K562 (cell line): ENCODE data around the gene NFYC. TPM values are rescaled to one million over a fixed set of nuclear protein-coding genes. Genes with fewer than 3 reads are reported as not detected.

ENCODE experiments used
- ATF4 ChIP-seq: fragments of 450-650 bp; formaldehyde crosslinking; IDR thresholded peaks from 2 replicates; pipeline ENCODE4 v1.4.0; 2022; ENCODE audit warnings: mild to moderate bottlenecking, moderate library complexity
- ESRRA ChIP-seq: fragments of 450-650 bp; IDR thresholded peaks from 2 replicates; pipeline ENCODE4 v1.6.1; 2014; ENCODE audit warnings: low read depth, mild to moderate bottlenecking, moderate library complexity, borderline replicate concordance
- GTF2E2 ChIP-seq: fragments of 200-800 bp; sonication (Bioruptor generic); IDR thresholded peaks from 2 replicates; pipeline ENCODE4 v1.6.1; 2016; ENCODE audit warnings: missing genetic modification characterization, missing compliant biosample characterization
- MTA1 ChIP-seq: fragments of 450-650 bp; IDR thresholded peaks from 2 replicates; pipeline ENCODE4 v1.6.1; 2017; ENCODE audit warnings: borderline replicate concordance
- TEAD4 ChIP-seq, 2 experiments: sonication (generic) in 1 of 2; formaldehyde crosslinking in 1 of 2; IDR thresholded peaks; 2 replicates each; pipeline versions ENCODE4 v1.6.1 to v1.8.0; 2012 to 2022; ENCODE audit warnings: borderline replicate concordance in 1 of 2, inconsistent platforms in 1 of 2, low read length in 1 of 2, mild to moderate bottlenecking in 1 of 2, missing genetic modification reagents in 1 of 2
- ZKSCAN3 ChIP-seq: fragments of 250-450 bp; sonication (Bioruptor Pico); IDR thresholded peaks from 2 replicates; pipeline ENCODE4 v1.4.0; 2020
- ZNF146 ChIP-seq: IDR thresholded peaks from one replicate; pipeline ENCODE4 v1.6.1; 2018; ENCODE audit warnings: missing compliant biosample characterization; ENCODE audit not compliant: unreplicated experiment
- ZNF696 ChIP-seq: fragments of 250-450 bp; sonication (Bioruptor Pico); conservative IDR thresholded peaks from 2 replicates; pipeline ENCODE4 v1.4.0; 2020; ENCODE audit warnings: mild to moderate bottlenecking, moderate library complexity
- ZSCAN32 ChIP-seq: fragments of 450-650 bp; formaldehyde crosslinking; IDR thresholded peaks from 2 replicates; pipeline ENCODE4 v1.4.0; 2020; ENCODE audit warnings: mild to moderate bottlenecking, moderate library complexity
- polyA plus RNA-seq, 8 experiments: library from polyadenylated mRNA; depleted of rRNA in 4 of 8; stranded (reverse) in 5 of 8; unstranded in 3 of 8; fragments of >200 nt; fragmentation: Nextera tagmentation in 2 of 8; fragmentation: Illumina TruSeq in 1 of 8; extraction: Ambion mirVana in 2 of 8; extraction: Trizol in 1 of 8; gene quantifications; 2 replicates each; pipeline versions ENCODE4 v1.2.1 to v1.2.3, GENCODE V29; 2011 to 2014; ENCODE audit warnings: inconsistent platforms in 1 of 8, missing spikeins in 1 of 8
- total RNA-seq, 7 experiments: library from RNA; depleted of rRNA in 6 of 7; stranded (reverse); fragments of >200 nt in 6 of 7; fragmentation: Illumina TruSeq in 2 of 7; extraction: Trizol in 2 of 7; gene quantifications; 2 replicates each; pipeline versions ENCODE4 v1.2.1 to v1.2.3, GENCODE V29; 2011 to 2021; ENCODE audit warnings: low replicate concordance in 1 of 7
- TF ChIP-seq, protein P1 (sequence below): fragments of 200-600 bp; sonication (generic); IDR thresholded peaks from one replicate; pipeline ENCODE4 v1.6.1; 2012; ENCODE audit warnings: mild to moderate bottlenecking, low read depth, low read length, inconsistent platforms
- TF ChIP-seq, protein P2 (sequence below): sonication (generic); formaldehyde crosslinking; IDR thresholded peaks from 2 replicates; pipeline ENCODE4 v1.8.0; 2022; ENCODE audit warnings: mild to moderate bottlenecking, missing genetic modification reagents

Gene NFYC
- total and polyA plus RNA-seq, 9 of the 15 experiments (the other 6 are each of a cell fraction or from before 2014, with no cell fraction given): 4.8 to 59.8 (median 41.1) TPM

GRCh38 chr1:40645118-40645680 is 46.3 kb upstream of the NFYC start (continued):
- TF ChIP-seq, protein P1, sequence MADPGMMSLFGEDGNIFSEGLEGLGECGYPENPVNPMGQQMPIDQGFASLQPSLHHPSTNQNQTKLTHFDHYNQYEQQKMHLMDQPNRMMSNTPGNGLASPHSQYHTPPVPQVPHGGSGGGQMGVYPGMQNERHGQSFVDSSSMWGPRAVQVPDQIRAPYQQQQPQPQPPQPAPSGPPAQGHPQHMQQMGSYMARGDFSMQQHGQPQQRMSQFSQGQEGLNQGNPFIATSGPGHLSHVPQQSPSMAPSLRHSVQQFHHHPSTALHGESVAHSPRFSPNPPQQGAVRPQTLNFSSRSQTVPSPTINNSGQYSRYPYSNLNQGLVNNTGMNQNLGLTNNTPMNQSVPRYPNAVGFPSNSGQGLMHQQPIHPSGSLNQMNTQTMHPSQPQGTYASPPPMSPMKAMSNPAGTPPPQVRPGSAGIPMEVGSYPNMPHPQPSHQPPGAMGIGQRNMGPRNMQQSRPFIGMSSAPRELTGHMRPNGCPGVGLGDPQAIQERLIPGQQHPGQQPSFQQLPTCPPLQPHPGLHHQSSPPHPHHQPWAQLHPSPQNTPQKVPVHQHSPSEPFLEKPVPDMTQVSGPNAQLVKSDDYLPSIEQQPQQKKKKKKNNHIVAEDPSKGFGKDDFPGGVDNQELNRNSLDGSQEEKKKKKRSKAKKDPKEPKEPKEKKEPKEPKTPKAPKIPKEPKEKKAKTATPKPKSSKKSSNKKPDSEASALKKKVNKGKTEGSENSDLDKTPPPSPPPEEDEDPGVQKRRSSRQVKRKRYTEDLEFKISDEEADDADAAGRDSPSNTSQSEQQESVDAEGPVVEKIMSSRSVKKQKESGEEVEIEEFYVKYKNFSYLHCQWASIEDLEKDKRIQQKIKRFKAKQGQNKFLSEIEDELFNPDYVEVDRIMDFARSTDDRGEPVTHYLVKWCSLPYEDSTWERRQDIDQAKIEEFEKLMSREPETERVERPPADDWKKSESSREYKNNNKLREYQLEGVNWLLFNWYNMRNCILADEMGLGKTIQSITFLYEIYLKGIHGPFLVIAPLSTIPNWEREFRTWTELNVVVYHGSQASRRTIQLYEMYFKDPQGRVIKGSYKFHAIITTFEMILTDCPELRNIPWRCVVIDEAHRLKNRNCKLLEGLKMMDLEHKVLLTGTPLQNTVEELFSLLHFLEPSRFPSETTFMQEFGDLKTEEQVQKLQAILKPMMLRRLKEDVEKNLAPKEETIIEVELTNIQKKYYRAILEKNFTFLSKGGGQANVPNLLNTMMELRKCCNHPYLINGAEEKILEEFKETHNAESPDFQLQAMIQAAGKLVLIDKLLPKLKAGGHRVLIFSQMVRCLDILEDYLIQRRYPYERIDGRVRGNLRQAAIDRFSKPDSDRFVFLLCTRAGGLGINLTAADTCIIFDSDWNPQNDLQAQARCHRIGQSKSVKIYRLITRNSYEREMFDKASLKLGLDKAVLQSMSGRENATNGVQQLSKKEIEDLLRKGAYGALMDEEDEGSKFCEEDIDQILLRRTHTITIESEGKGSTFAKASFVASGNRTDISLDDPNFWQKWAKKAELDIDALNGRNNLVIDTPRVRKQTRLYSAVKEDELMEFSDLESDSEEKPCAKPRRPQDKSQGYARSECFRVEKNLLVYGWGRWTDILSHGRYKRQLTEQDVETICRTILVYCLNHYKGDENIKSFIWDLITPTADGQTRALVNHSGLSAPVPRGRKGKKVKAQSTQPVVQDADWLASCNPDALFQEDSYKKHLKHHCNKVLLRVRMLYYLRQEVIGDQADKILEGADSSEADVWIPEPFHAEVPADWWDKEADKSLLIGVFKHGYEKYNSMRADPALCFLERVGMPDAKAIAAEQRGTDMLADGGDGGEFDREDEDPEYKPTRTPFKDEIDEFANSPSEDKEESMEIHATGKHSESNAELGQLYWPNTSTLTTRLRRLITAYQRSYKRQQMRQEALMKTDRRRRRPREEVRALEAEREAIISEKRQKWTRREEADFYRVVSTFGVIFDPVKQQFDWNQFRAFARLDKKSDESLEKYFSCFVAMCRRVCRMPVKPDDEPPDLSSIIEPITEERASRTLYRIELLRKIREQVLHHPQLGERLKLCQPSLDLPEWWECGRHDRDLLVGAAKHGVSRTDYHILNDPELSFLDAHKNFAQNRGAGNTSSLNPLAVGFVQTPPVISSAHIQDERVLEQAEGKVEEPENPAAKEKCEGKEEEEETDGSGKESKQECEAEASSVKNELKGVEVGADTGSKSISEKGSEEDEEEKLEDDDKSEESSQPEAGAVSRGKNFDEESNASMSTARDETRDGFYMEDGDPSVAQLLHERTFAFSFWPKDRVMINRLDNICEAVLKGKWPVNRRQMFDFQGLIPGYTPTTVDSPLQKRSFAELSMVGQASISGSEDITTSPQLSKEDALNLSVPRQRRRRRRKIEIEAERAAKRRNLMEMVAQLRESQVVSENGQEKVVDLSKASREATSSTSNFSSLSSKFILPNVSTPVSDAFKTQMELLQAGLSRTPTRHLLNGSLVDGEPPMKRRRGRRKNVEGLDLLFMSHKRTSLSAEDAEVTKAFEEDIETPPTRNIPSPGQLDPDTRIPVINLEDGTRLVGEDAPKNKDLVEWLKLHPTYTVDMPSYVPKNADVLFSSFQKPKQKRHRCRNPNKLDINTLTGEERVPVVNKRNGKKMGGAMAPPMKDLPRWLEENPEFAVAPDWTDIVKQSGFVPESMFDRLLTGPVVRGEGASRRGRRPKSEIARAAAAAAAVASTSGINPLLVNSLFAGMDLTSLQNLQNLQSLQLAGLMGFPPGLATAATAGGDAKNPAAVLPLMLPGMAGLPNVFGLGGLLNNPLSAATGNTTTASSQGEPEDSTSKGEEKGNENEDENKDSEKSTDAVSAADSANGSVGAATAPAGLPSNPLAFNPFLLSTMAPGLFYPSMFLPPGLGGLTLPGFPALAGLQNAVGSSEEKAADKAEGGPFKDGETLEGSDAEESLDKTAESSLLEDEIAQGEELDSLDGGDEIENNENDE: no peak
- peak; percentile 59; the same call in 1 of the 2 replicates for TF ChIP-seq TEAD4 (IDR thresholded peaks at IDR 0.05; ENCODE audit: low read length)
- TF ChIP-seq TEAD4 (CRISPR knock-in tag; IDR thresholded peaks at IDR 0.05; ENCODE audit: borderline replicate concordance): no peak
- TF ChIP-seq ZSCAN32: no peak
- TF ChIP-seq ZNF146 (CRISPR knock-in tag): peak; percentile 25
- no peak for TF ChIP-seq ESRRA
- TF ChIP-seq ZNF696 (CRISPR knock-in tag): no peak
- TF ChIP-seq, protein P2, sequence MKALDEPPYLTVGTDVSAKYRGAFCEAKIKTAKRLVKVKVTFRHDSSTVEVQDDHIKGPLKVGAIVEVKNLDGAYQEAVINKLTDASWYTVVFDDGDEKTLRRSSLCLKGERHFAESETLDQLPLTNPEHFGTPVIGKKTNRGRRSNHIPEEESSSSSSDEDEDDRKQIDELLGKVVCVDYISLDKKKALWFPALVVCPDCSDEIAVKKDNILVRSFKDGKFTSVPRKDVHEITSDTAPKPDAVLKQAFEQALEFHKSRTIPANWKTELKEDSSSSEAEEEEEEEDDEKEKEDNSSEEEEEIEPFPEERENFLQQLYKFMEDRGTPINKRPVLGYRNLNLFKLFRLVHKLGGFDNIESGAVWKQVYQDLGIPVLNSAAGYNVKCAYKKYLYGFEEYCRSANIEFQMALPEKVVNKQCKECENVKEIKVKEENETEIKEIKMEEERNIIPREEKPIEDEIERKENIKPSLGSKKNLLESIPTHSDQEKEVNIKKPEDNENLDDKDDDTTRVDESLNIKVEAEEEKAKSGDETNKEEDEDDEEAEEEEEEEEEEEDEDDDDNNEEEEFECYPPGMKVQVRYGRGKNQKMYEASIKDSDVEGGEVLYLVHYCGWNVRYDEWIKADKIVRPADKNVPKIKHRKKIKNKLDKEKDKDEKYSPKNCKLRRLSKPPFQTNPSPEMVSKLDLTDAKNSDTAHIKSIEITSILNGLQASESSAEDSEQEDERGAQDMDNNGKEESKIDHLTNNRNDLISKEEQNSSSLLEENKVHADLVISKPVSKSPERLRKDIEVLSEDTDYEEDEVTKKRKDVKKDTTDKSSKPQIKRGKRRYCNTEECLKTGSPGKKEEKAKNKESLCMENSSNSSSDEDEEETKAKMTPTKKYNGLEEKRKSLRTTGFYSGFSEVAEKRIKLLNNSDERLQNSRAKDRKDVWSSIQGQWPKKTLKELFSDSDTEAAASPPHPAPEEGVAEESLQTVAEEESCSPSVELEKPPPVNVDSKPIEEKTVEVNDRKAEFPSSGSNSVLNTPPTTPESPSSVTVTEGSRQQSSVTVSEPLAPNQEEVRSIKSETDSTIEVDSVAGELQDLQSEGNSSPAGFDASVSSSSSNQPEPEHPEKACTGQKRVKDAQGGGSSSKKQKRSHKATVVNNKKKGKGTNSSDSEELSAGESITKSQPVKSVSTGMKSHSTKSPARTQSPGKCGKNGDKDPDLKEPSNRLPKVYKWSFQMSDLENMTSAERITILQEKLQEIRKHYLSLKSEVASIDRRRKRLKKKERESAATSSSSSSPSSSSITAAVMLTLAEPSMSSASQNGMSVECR (CRISPR knock-in tag): no peak
- TF ChIP-seq ATF4: no peak
- no peak for TF ChIP-seq GTF2E2
- no peak for TF ChIP-seq ZKSCAN3 (CRISPR knock-in tag)
- TF ChIP-seq MTA1: 0 out of 2 replicates have a peak, but pooled peaks have one; percentile 19
